Mesothelial cell of epicardium (in vitro differentiated cells): Measurements from ENCODE around the gene PPFIA3. TPM values are rescaled to one million over a fixed set of nuclear protein-coding genes. Genes with fewer than 3 reads are reported as not detected.

Source experiments
- DNase-seq, 2 experiments: peaks; one replicate each; pipeline ENCODE4 v3.0.0; 2021; ENCODE audit warnings: low spot score in 2 of 2; ENCODE audit not compliant: unreplicated experiment in 2 of 2
- H3K27ac Mint-ChIP-seq: 2 replicates; pipeline ENCODE4 v1.8.0; 2021; ENCODE audit warnings: mixed read lengths
- H3K27me3 Mint-ChIP-seq: 2 replicates; pipeline ENCODE4 v1.8.0; 2021; ENCODE audit warnings: low read depth, mixed read lengths
- H3K36me3 Mint-ChIP-seq: 2 replicates; pipeline ENCODE4 v1.8.0; 2021; ENCODE audit warnings: mixed read lengths
- H3K4me1 Mint-ChIP-seq: 2 replicates; pipeline ENCODE4 v1.8.0; 2021; ENCODE audit warnings: mixed read lengths
- H3K4me3 Mint-ChIP-seq: 2 replicates; pipeline ENCODE4 v1.8.0; 2021; ENCODE audit warnings: mild to moderate bottlenecking, moderate library complexity, mixed read lengths
- H3K9me3 Mint-ChIP-seq: 2 replicates; pipeline ENCODE4 v1.8.0; 2021; ENCODE audit warnings: mixed read lengths
- CTCF ChIP-seq: fragments of 200-600 bp; sonication (generic); IDR thresholded peaks from one replicate; pipeline ENCODE4 v1.5.0; 2021; ENCODE audit warnings: antibody characterized with exemption; ENCODE audit not compliant: unreplicated experiment
- total RNA-seq: library from RNA; stranded (reverse); gene quantifications from 3 replicates; pipeline ENCODE4 v1.2.1, GENCODE V29; 2021

PPFIA3 gene
- total RNA-seq, 1 donor from 2014 or later = 9.9 TPM

- no peak for DNase-seq
- H3K27ac Mint-ChIP-seq = no peak overlapping the region
- peaks cover 25% of the 10 kb centered on the region for H3K36me3 Mint-ChIP-seq
These were observed 20.5 kb upstream of the PPFIA3 start for GRCh38 chr19:49098795-49099194.

DNA sequence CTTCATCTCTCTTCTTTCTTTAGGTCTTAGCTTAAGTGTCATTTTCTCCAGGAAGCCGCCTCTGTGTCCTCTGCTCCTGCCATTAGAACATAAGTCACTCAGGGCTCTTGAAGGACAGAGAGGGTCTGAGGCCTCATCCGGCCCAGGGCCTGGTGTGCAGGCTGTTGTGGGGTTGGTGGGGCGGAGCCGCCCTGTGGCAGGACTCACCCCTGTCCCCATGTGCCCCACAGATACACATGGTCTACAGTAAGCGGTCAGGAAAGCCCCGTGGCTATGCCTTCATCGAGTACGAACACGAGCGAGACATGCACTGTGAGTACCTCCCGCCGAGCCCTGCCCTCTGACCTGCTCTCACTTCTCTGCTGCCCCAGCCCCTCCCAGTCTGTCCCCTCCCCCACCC lies 18.2 kb upstream of the PPFIA3 start:
- no peaks in the 10 kb centered on the region for H3K27me3 Mint-ChIP-seq
- no peak for TF ChIP-seq CTCF
- peaks cover 32% of the 10 kb centered on the region for H3K36me3 Mint-ChIP-seq
- no peaks in the 10 kb centered on the region for H3K4me1 Mint-ChIP-seq
- H3K9me3 Mint-ChIP-seq = no peaks in the 10 kb centered on the region
- no peak overlapping the region for H3K27ac Mint-ChIP-seq
- H3K4me3 Mint-ChIP-seq = no peak overlapping the region
- DNase-seq = no peak

More at GRCh38 chr19:49098795-49099194, 20.5 kb upstream of the PPFIA3 start:
- no peak for TF ChIP-seq CTCF
- H3K9me3 Mint-ChIP-seq = no peaks in the 10 kb centered on the region
- no peaks in the 10 kb centered on the region for H3K4me1 Mint-ChIP-seq
- no peak overlapping the region for H3K4me3 Mint-ChIP-seq
- H3K27me3 Mint-ChIP-seq = no peaks in the 10 kb centered on the region

GRCh38 chr19:49102303-49102702 lies 17.0 kb upstream of the PPFIA3 start:
- TF ChIP-seq CTCF = no peak
- peaks cover 38% of the 10 kb centered on the region for H3K36me3 Mint-ChIP-seq
- no peak overlapping the region for H3K4me3 Mint-ChIP-seq
- H3K27ac Mint-ChIP-seq = no peak overlapping the region
- H3K9me3 Mint-ChIP-seq = no peaks in the 10 kb centered on the region
- DNase-seq = no peak
- no peaks in the 10 kb centered on the region for H3K4me1 Mint-ChIP-seq
- H3K27me3 Mint-ChIP-seq = no peaks in the 10 kb centered on the region

- H3K4me3 Mint-ChIP-seq = no peak overlapping the region
- peaks cover 36% of the 10 kb centered on the region for H3K36me3 Mint-ChIP-seq
- no peak overlapping the region for H3K27ac Mint-ChIP-seq
- no peak for TF ChIP-seq CTCF
- no peaks in the 10 kb centered on the region for H3K4me1 Mint-ChIP-seq
- H3K27me3 Mint-ChIP-seq = no peaks in the 10 kb centered on the region
- no peak for DNase-seq
- H3K9me3 Mint-ChIP-seq = no peaks in the 10 kb centered on the region
These were observed 15.8 kb upstream of the PPFIA3 start for GRCh38 chr19:49103331-49104085.

- Mint-ChIP-seq H3K9me3 (no peaks in the 10 kb centered on the region), H3K4me1 (no peaks in the 10 kb centered on the region), H3K27me3 (no peaks in the 10 kb centered on the region), H3K4me3 (no peak overlapping the region), H3K27ac (peak overlapping the region; percentile 21), H3K36me3 (peaks cover 36% of the 10 kb centered on the region)
- TF ChIP-seq CTCF = no peak
- no peak for DNase-seq
These were observed 15.0 kb upstream of the PPFIA3 start for GRCh38 chr19:49104229-49104864.
